Smooth muscle cell of the pulmonary artery (primary cell): Measurements from ENCODE around the gene C2CD2. TPM values are rescaled to one million over a fixed set of nuclear protein-coding genes. Genes with fewer than 3 reads are reported as not detected.

Experiments used
- total RNA-seq: library from RNA; depleted of rRNA; stranded (reverse); fragments of >200 nt; gene quantifications from 2 replicates; pipeline ENCODE4 v1.2.3, GENCODE V29; 2014

C2CD2 gene
- 53.3 and 63.5 TPM in 2 replicates for total RNA-seq

GRCh38 chr21:41953831-41954653 is at the start of gene C2CD2:
Gene C2CD2 (minus strand): TSS chr21:41954018. CDS start chr21:41953648, 370 bp downstream.

GRCh38 chr21:41879190-41879998 is 74.4 kb downstream of the C2CD2 start, which contains the start of gene PRDM15:
Gene PRDM15 (minus strand): TSS chr21:41879344. CDS start chr21:41860363, 18,981 bp downstream.

Other genes with a start within 250 kb of the C2CD2 start
- 3.3 and 15.0 TPM in 2 replicates for gene RIPK4, start 187.0 kb downstream of the C2CD2 start, total RNA-seq
- 5.8 and 6.4 TPM in 2 replicates for gene PRDM15, start 74.7 kb downstream of the C2CD2 start, total RNA-seq
- gene ZBTB21, start 56.3 kb upstream of the C2CD2 start, total RNA-seq: 8.2 and 10.1 TPM in 2 replicates
- gene UMODL1, start 117.3 kb upstream of the C2CD2 start, total RNA-seq: 0.03 TPM in 1 of 2 replicates, not detected in the other